Endothelial cell of umbilical vein (primary cell): ENCODE measurements around the gene KATNB1. TPM values are rescaled to one million over a fixed set of nuclear protein-coding genes. Genes with fewer than 3 reads are reported as not detected.

ENCODE experiments used
- BruUV-seq: library from RNA; stranded (reverse); fragments of 400-500 nt; replicated peaks from 2 replicates; lab custom pipeline; 2021; lab: Mats Ljungman, UMichigan
- CTCF ChIA-PET: fragments of 300-600, 350-600 bp; sonication (Branson Sonifier 250); formaldehyde crosslinking; loops from one replicate; lab custom pipeline; 2021; ENCODE audit warnings: antibody characterized with exemption, inconsistent platforms; lab: Charles Lee
- POLR2A ChIA-PET: fragments of 300-600, 350-600 bp; sonication (Branson Sonifier 250); formaldehyde crosslinking; loops from one replicate; lab custom pipeline; 2021; ENCODE audit warnings: antibody characterized with exemption, inconsistent platforms; lab: Charles Lee
- DNase-seq: peaks from one replicate; pipeline ENCODE4 v3.0.0-alpha.2; 2011; ENCODE audit warnings: low read depth, low spot score
- FAIRE-seq: peaks from 2 replicates; lab custom pipeline; 2011; peaks lifted over from hg19 to GRCh38; lab: Jason Lieb, UNC
- H2AFZ ChIP-seq: 2 replicates; pipeline ENCODE4 v1.6.0; 2012; ENCODE audit warnings: low read depth, low read length, control low read depth, inconsistent platforms
- H3K27ac ChIP-seq: 2 replicates; pipeline ENCODE4 v1.5.1; 2011; ENCODE audit warnings: low read depth, mild to moderate bottlenecking, control low read depth, low read length, moderate library complexity; ENCODE audit not compliant: insufficient read depth
- H3K27me3 ChIP-seq, 2 experiments: 2 replicates each; pipeline versions ENCODE4 v1.6.0 to v1.6.1; 2011; ENCODE audit warnings: low read length in 2 of 2, mixed read lengths in 1 of 2; ENCODE audit not compliant: control insufficient read depth in 2 of 2, insufficient read depth in 2 of 2
- H3K36me3 ChIP-seq, 2 experiments: 2 replicates in 1 of 2; 3 replicates in 1 of 2; pipeline ENCODE4 v1.5.1; 2011; ENCODE audit warnings: low read length in 2 of 2, mild to moderate bottlenecking in 1 of 2, moderate library complexity in 1 of 2; ENCODE audit not compliant: control insufficient read depth in 2 of 2, insufficient read depth in 2 of 2; ENCODE audit errors: extremely low read depth in 1 of 2
- H3K4me1 ChIP-seq: 3 replicates; pipeline ENCODE4 v1.5.1; 2011; ENCODE audit warnings: mild to moderate bottlenecking, low read length; ENCODE audit not compliant: control insufficient read depth, insufficient read depth; ENCODE audit errors: extremely low read depth
- H3K4me2 ChIP-seq: 2 replicates; pipeline ENCODE4 v1.6.1; 2011; ENCODE audit warnings: low read length, control low read depth, mixed read lengths; ENCODE audit not compliant: insufficient read depth
- H3K4me3 ChIP-seq, 3 experiments: fragments of 200-600 bp in 1 of 3; sonication (generic), shearing (Covaris generic) in 1 of 3; replicated peaks in 1 of 3; 2 replicates each; pipeline ENCODE4 v1.5.1; 2011 to 2016; ENCODE audit warnings: control low read depth in 3 of 3, low read length in 3 of 3, mild to moderate bottlenecking in 2 of 3, inconsistent platforms in 1 of 3, low read depth in 1 of 3, moderate library complexity in 1 of 3; ENCODE audit not compliant: insufficient read depth in 1 of 3
- H3K79me2 ChIP-seq: 2 replicates; pipeline ENCODE4 v1.6.0; 2012; ENCODE audit warnings: low read length, inconsistent platforms; ENCODE audit not compliant: control insufficient read depth, insufficient read depth
- H3K9ac ChIP-seq: replicated peaks from 2 replicates; pipeline ENCODE3; 2011; ENCODE audit warnings: low read length, control low read depth; ENCODE audit not compliant: insufficient read depth; ENCODE audit errors: extremely low read depth
- H3K9me1 ChIP-seq: replicated peaks from 3 replicates; pipeline ENCODE4 v1.6.0; 2011; ENCODE audit warnings: mild to moderate bottlenecking, low read length; ENCODE audit not compliant: control insufficient read depth, insufficient read depth; ENCODE audit errors: extremely low read depth
- H3K9me3 ChIP-seq: replicated peaks from 2 replicates; pipeline ENCODE4 v1.5.1; 2012; ENCODE audit warnings: low read length, inconsistent platforms; ENCODE audit not compliant: control insufficient read depth, insufficient read depth
- H4K20me1 ChIP-seq: replicated peaks from 2 replicates; pipeline ENCODE3; 2011; ENCODE audit warnings: mild to moderate bottlenecking, low read length; ENCODE audit not compliant: control insufficient read depth, insufficient read depth; ENCODE audit errors: extremely low read depth
- EZH2 ChIP-seq: IDR thresholded peaks from 2 replicates; pipeline ENCODE4 v1.6.1; 2012; ENCODE audit warnings: borderline replicate concordance, low read depth, mild to moderate bottlenecking, moderate library complexity, low read length, inconsistent platforms; ENCODE audit not compliant: severe bottlenecking
- FOS ChIP-seq: IDR thresholded peaks from 2 replicates; pipeline ENCODE4 v1.6.1; 2011; ENCODE audit warnings: mild to moderate bottlenecking, low read length, moderate library complexity, borderline replicate concordance; ENCODE audit not compliant: insufficient read depth
- GATA2 ChIP-seq: IDR thresholded peaks from 2 replicates; pipeline ENCODE4 v1.7.0; 2011; ENCODE audit warnings: low read depth, mild to moderate bottlenecking, moderate library complexity, mixed read lengths, low read length; ENCODE audit not compliant: insufficient read length, insufficient read depth
- JUN ChIP-seq: IDR thresholded peaks from 2 replicates; pipeline ENCODE4 v1.6.1; 2011; ENCODE audit warnings: borderline replicate concordance, low read depth; ENCODE audit not compliant: insufficient read length, insufficient read depth
- MYC ChIP-seq: IDR thresholded peaks from one replicate; pipeline ENCODE4 v1.6.1; 2011; ENCODE audit warnings: mild to moderate bottlenecking, low read depth, low read length
- POLR2A ChIP-seq: IDR thresholded peaks from 2 replicates; pipeline ENCODE4 v1.6.1; 2012; ENCODE audit warnings: low read depth, mild to moderate bottlenecking, control low read depth, low read length
- POLR2AphosphoS5 ChIP-seq: IDR thresholded peaks from 2 replicates; pipeline ENCODE4 v1.6.1; 2012; ENCODE audit warnings: low read depth, mild to moderate bottlenecking, control low read depth, low read length, moderate library complexity; ENCODE audit not compliant: insufficient read depth
- dilution Hi-C: fragments of 300-500 bp; cut with MboI; formaldehyde crosslinking; loops from one replicate; pipeline ENCODE4 v1.15.0; 2019; ENCODE audit warnings: low sequenced_read_pairs; ENCODE audit not compliant: extremely low pct_ligation_motif_present
- intact Hi-C: fragments of 100-400 bp; cut with micrococcal nuclease; formaldehyde crosslinking; loops from one replicate; pipeline ENCODE4 v1.10.0; 2022
- polyA plus RNA-seq, 4 experiments: library from polyadenylated mRNA; depleted of rRNA in 3 of 4; stranded (reverse) in 3 of 4; unstranded in 1 of 4; fragments of >200 nt; gene quantifications; 2 replicates each; pipeline versions ENCODE4 v1.2.1 to v1.2.3, GENCODE V29; 2011 to 2012; ENCODE audit warnings: missing spikeins in 1 of 4
- total RNA-seq: library from RNA; stranded (reverse); gene quantifications from 2 replicates; pipeline ENCODE4 v1.2.3, GENCODE V29; 2021
- TF ChIP-seq, protein P1 (sequence below): IDR thresholded peaks from 2 replicates; pipeline ENCODE4 v1.6.1; 2011; ENCODE audit not compliant: insufficient read depth, insufficient read length
- TF ChIP-seq, protein P2 (sequence below), 2 donors: IDR thresholded peaks; 1 replicate in 1 of 2; 2 replicates in 1 of 2; pipeline ENCODE4 v1.5.1; 2011; ENCODE audit warnings: low read length in 2 of 2, mild to moderate bottlenecking in 2 of 2, moderate library complexity in 2 of 2, control low read depth in 1 of 2, inconsistent platforms in 1 of 2, low read depth in 1 of 2; ENCODE audit not compliant: insufficient read depth in 1 of 2; ENCODE audit errors: extremely low read depth in 1 of 2

Gene KATNB1
- total and polyA plus RNA-seq, 2 donors (not counting 3 experiments of a cell fraction or from before 2014, with no cell fraction given) = 25.9 to 35.9 TPM

GRCh38 chr16:57704905-57705852 lies 30.4 kb upstream of the KATNB1 start:
- intact Hi-C loops = no loop called here
- H3K4me3 ChIP-seq = no peak overlapping the region
- no peak overlapping the region for H3K4me2 ChIP-seq
- dilution Hi-C loops = no loop called here
- no peak overlapping the region for H3K9ac ChIP-seq
- DNase-seq (no peak), FAIRE-seq (no peak)
- no peaks in the 10 kb centered on the region for H3K79me2 ChIP-seq
- H3K4me1 ChIP-seq = no peaks in the 10 kb centered on the region
- no peak overlapping the region for H3K27ac ChIP-seq
- peaks cover 3 to 7% of the 10 kb centered on the region in 2 experiments for H3K27me3 ChIP-seq
- no TSS peak for BruUV-seq
- H3K9me3 ChIP-seq = no peaks in the 10 kb centered on the region
- H2AFZ ChIP-seq = no peak overlapping the region
- H3K36me3 ChIP-seq = no peaks in the 10 kb centered on the region
- TF ChIP-seq, protein P1, sequence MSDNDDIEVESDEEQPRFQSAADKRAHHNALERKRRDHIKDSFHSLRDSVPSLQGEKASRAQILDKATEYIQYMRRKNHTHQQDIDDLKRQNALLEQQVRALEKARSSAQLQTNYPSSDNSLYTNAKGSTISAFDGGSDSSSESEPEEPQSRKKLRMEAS = no peak
- no peak for TF ChIP-seq MYC
- TF ChIP-seq POLR2A = no peak
- no peak for TF ChIP-seq JUN
- H3K9me1 ChIP-seq = no peaks in the 10 kb centered on the region
- ChIA-PET POLR2A (no interaction called here), CTCF (interaction anchor here (1.5 kb wide), 1 partner anchor 18 kb away, joined by 5 read pairs; no protein-coding TSS in a partner anchor)
- no peaks in the 10 kb centered on the region for H4K20me1 ChIP-seq

DNA sequence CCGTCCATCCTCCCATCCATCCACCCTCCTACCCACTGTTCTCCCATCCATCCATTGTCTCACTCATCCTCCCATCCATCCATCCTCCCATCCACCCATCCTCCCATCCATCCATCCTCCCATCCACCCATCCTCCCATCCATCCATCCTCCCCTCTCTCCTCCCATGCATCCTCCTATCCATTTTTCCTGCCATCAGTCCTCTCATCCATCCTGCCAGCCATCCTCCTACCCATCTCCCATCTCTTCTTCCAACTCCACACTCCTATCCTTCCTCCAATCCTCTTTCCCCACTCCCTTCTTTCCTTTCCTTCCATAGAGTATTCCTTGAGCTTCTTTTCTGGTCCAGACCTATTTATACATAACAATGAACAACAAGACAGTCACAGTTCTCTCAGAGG lies 28.9 kb upstream of the KATNB1 start:
- intact Hi-C loops = no loop called here
- Histone ChIP-seq H3K9ac (no peak overlapping the region), H3K9me3 (no peaks in the 10 kb centered on the region), H4K20me1 (no peaks in the 10 kb centered on the region), H3K4me2 (no peak overlapping the region), H3K36me3 (no peaks in the 10 kb centered on the region), H3K27me3 (peaks cover 8 to 21% of the 10 kb centered on the region in 2 experiments), H3K27ac (no peak overlapping the region), H2AFZ (no peak overlapping the region), H3K9me1 (no peaks in the 10 kb centered on the region), H3K4me3 (no peak overlapping the region), H3K4me1 (no peaks in the 10 kb centered on the region), H3K79me2 (no peaks in the 10 kb centered on the region)
- FAIRE-seq = no peak
- POLR2A ChIA-PET = no interaction called here
- CTCF ChIA-PET = no interaction called here
- TF ChIP-seq FOS (no peak), EZH2 (no peak), POLR2A (no peak), JUN (no peak), POLR2AphosphoS5 (no peak), MYC (no peak), GATA2 (no peak)
- TF ChIP-seq, protein P1 = no peak
- TF ChIP-seq, protein P2, sequence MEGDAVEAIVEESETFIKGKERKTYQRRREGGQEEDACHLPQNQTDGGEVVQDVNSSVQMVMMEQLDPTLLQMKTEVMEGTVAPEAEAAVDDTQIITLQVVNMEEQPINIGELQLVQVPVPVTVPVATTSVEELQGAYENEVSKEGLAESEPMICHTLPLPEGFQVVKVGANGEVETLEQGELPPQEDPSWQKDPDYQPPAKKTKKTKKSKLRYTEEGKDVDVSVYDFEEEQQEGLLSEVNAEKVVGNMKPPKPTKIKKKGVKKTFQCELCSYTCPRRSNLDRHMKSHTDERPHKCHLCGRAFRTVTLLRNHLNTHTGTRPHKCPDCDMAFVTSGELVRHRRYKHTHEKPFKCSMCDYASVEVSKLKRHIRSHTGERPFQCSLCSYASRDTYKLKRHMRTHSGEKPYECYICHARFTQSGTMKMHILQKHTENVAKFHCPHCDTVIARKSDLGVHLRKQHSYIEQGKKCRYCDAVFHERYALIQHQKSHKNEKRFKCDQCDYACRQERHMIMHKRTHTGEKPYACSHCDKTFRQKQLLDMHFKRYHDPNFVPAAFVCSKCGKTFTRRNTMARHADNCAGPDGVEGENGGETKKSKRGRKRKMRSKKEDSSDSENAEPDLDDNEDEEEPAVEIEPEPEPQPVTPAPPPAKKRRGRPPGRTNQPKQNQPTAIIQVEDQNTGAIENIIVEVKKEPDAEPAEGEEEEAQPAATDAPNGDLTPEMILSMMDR (IDR thresholded peaks at IDR 0.05; ENCODE audit: extremely low read depth in 1 of 2, insufficient read depth in 1 of 2, low read depth in 1 of 2, low read length in 2 of 2) = no peak
- dilution Hi-C loops = no loop called here
- no TSS peak for BruUV-seq
- DNase-seq = no peak
